Esophagus squamous epithelium (tissue), 5 donors: ENCODE measurements around the gene SHISAL2A. TPM values are rescaled to one million over a fixed set of nuclear protein-coding genes. Genes with fewer than 3 reads are reported as not detected.

Experiments used
- DNase-seq: peaks from one replicate; lab custom pipeline; 2025; lab: John Stamatoyannopoulos, UW
- H3K27ac ChIP-seq, 4 donors: fragments of 200-600 bp; sonication (generic); one replicate each; pipeline ENCODE4 v1.5.1; 2016 to 2019; ENCODE audit warnings: mild to moderate bottlenecking in 1 of 4
- H3K27me3 ChIP-seq, 4 donors: fragments of 200-600 bp; sonication (generic); 1 replicate in 3 of 4; 2 replicates in 1 of 4; pipeline versions ENCODE4 v1.5.1 to v1.6.0; 2017 to 2021; ENCODE audit warnings: antibody characterized with exemption in 1 of 4
- H3K36me3 ChIP-seq, 3 donors: fragments of 200-600 bp; sonication (generic); one replicate each; pipeline ENCODE4 v1.5.1; 2016 to 2019
- H3K4me1 ChIP-seq, 3 donors: fragments of 200-600 bp; sonication (generic); one replicate each; pipeline ENCODE4 v1.5.1; 2017 to 2019
- H3K4me3 ChIP-seq, 4 donors: fragments of 200-600 bp; sonication (generic); 1 replicate in 3 of 4; 2 replicates in 1 of 4; pipeline ENCODE4 v1.5.1; 2016 to 2019; ENCODE audit warnings: mild to moderate bottlenecking in 2 of 4, moderate library complexity in 1 of 4
- H3K9me3 ChIP-seq, 3 donors: fragments of 200-600 bp; sonication (generic); one replicate each; pipeline ENCODE4 v1.5.1; 2016 to 2019
- POLR2A ChIP-seq, 4 donors: fragments of 450-650 bp; IDR thresholded peaks; one replicate each; pipeline ENCODE4 v1.6.1; 2017; ENCODE audit warnings: antibody characterized with exemption in 4 of 4, mild to moderate bottlenecking in 4 of 4, moderate library complexity in 3 of 4
- WGBS, 2 donors: methylation state at CpG; one replicate each; pipeline ENCODE4 v1.1.5; 2018; 5-methylcytosine and 5-hydroxymethylcytosine counted together
- intact Hi-C: fragments of 100-400 bp; cut with DNase I; formaldehyde crosslinking; loops from one replicate; pipeline ENCODE4 v1.15.0; 2022
- total RNA-seq, 4 donors: library from RNA; depleted of rRNA; stranded (reverse); fragments of >200 nt; gene quantifications; one replicate each; pipeline ENCODE4 v1.1.0, GENCODE V29; 2016
- TF ChIP-seq, protein P1 (sequence below), 6 experiments: fragments of 450-650 bp in 4 of 6; fragments of 200-600 bp in 2 of 6; sonication (generic) in 2 of 6; IDR thresholded peaks; one replicate each; pipeline ENCODE4 v1.5.1; 2016 to 2019; ENCODE audit warnings: antibody characterized with exemption in 6 of 6, mild to moderate bottlenecking in 4 of 6, moderate library complexity in 4 of 6
- donor health status: DM: yes; HTN: yes; CAD: no.

SHISAL2A gene
- total RNA-seq, 4 donors from 2014 or later = 1.7 TPM; not detected in 3

DNA sequence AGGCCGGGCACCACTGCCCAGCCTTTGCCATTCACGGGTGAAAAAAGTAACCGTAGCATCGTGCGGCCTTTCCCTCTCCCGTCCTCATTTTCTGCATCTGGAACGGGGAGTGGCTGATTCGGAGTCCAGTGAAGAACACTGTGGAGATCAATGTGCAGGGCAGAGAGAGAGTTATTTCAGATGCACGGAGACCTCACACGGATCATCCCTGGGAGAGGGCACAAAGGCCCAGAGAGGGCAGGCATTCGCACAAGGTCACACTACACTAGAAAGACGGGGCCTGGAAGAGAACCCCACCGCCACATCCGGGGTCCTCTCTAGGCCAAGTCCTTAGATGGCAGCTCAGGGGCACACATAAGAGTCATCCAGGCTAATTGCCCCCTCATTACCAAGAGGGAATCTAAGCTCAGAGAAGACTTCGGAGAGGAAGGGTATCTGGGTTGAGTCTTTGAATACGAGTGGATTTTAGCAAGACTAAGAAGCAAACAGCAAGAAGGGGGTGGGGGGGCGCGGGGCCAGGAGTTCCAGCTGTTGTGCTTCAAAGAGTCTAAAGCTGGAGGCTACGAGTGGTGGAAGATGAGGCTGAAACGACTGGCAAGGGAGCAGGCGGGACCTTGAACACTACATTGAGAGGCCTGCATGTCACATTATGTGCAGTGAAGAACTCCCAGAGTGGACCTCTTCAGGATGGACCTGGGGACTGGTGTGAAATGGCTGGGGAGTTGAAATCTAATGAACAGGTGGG is 29.9 kb upstream of the SHISAL2A start:
- WGBS, 2 donors = 35 to 66% methylated on average over 11 to 15 of the region's 21 CpGs
- H3K9me3 ChIP-seq = no peaks in the 10 kb centered on the region
- no peak for DNase-seq
- H3K36me3 ChIP-seq = peaks cover 0 to 16% (median 0%) of the 10 kb centered on the region in 3 donors
- peaks cover 7 to 33% (median 26%) of the 10 kb centered on the region in 3 donors for H3K4me1 ChIP-seq
- intact Hi-C loops = no loop called here
- TF ChIP-seq, protein P1, sequence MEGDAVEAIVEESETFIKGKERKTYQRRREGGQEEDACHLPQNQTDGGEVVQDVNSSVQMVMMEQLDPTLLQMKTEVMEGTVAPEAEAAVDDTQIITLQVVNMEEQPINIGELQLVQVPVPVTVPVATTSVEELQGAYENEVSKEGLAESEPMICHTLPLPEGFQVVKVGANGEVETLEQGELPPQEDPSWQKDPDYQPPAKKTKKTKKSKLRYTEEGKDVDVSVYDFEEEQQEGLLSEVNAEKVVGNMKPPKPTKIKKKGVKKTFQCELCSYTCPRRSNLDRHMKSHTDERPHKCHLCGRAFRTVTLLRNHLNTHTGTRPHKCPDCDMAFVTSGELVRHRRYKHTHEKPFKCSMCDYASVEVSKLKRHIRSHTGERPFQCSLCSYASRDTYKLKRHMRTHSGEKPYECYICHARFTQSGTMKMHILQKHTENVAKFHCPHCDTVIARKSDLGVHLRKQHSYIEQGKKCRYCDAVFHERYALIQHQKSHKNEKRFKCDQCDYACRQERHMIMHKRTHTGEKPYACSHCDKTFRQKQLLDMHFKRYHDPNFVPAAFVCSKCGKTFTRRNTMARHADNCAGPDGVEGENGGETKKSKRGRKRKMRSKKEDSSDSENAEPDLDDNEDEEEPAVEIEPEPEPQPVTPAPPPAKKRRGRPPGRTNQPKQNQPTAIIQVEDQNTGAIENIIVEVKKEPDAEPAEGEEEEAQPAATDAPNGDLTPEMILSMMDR (IDR thresholded peaks at IDR 0.05) = no peak
- no peak for TF ChIP-seq POLR2A (IDR thresholded peaks at IDR 0.05)
- no peaks in the 10 kb centered on the region for H3K27me3 ChIP-seq
- H3K4me3 ChIP-seq = peak overlapping the region; percentile 37 to 77 (median 54)
- peak overlapping the region; percentile 55 to 84 (median 75) for H3K27ac ChIP-seq

DNA sequence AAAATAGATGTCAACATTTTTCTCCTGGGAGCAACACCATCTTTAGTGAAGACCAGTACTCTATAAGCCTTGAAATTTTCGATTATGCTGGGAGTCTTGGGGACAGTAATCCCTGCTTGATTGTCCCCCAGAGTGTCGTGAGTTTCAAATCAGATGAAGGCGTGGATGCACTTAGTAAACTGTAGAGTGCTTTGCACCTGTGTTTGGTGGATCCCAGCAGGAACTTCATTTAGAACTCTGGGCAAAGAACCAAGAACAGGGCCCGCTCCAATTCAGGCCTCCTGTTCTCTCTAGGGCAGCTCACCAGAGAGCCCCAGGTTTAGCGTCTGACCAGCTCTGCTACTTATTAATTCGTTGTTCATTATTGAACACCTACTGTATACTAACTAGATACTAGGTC is 29.3 kb upstream of the SHISAL2A start:
- Histone ChIP-seq H3K36me3 (peaks cover 0 to 22% (median 0%) of the 10 kb centered on the region in 3 donors), H3K27me3 (no peaks in the 10 kb centered on the region), H3K4me3 (peak overlapping the region in 1 of 4 donors; percentile 63), H3K27ac (peak overlapping the region in 2 of 4 donors; percentile 82 to 84), H3K9me3 (no peaks in the 10 kb centered on the region), H3K4me1 (peaks cover 7 to 33% (median 26%) of the 10 kb centered on the region in 3 donors)
- intact Hi-C loops = no loop called here
- no peak for DNase-seq
- WGBS, 2 donors = 87 to 91% methylated on average over 5 to 6 of the region's 6 CpGs
- no peak for TF ChIP-seq POLR2A (IDR thresholded peaks at IDR 0.05)
- TF ChIP-seq, protein P1 (IDR thresholded peaks at IDR 0.05) = no peak

DNA sequence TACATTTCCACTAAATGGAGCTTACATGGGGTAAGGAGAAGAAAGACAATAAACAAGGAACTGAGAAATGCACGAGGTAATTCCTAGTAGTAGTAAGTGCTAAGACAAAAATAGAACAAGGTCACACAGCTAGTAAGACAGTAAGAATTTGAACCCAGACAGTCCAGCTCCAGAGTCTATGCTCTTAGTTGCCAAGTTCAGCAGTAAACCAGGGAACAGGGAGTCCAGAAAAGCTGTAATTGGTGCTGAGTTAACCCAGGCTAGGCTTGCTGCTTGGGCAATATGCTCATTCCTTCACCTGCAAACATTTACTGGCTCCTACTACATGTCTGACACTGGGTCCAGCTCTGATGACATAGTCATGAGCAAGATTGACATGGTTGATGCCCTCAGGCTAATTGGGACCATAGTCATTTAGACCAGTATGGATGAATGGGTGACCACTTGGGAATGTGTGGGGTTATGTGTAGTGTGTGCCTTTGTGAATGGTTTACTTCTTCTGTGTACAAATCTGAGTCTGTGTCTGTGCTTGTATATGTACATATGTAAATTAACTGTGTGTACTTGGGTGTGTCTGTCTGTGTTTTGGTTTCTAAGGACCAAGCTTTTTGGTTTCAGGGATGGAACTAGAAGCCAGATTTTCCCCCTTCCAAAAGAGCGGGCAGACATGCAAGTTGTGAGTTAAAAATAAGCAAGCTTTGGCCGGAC is 28.8 kb upstream of the SHISAL2A start:
- no peak overlapping the region for H3K27ac ChIP-seq
- TF ChIP-seq, protein P1 (IDR thresholded peaks at IDR 0.05) = no peak
- TF ChIP-seq POLR2A (IDR thresholded peaks at IDR 0.05) = no peak
- intact Hi-C loops = no loop called here
- no peak overlapping the region for H3K4me3 ChIP-seq
- no peaks in the 10 kb centered on the region for H3K9me3 ChIP-seq
- WGBS, 2 donors = 42 to 43% methylated on average over 3 of the region's 3 CpGs
- peaks cover 0 to 28% (median 0%) of the 10 kb centered on the region in 3 donors for H3K36me3 ChIP-seq
- no peaks in the 10 kb centered on the region for H3K27me3 ChIP-seq
- no peak for DNase-seq
- H3K4me1 ChIP-seq = peaks cover 7 to 33% (median 26%) of the 10 kb centered on the region in 3 donors

DNA sequence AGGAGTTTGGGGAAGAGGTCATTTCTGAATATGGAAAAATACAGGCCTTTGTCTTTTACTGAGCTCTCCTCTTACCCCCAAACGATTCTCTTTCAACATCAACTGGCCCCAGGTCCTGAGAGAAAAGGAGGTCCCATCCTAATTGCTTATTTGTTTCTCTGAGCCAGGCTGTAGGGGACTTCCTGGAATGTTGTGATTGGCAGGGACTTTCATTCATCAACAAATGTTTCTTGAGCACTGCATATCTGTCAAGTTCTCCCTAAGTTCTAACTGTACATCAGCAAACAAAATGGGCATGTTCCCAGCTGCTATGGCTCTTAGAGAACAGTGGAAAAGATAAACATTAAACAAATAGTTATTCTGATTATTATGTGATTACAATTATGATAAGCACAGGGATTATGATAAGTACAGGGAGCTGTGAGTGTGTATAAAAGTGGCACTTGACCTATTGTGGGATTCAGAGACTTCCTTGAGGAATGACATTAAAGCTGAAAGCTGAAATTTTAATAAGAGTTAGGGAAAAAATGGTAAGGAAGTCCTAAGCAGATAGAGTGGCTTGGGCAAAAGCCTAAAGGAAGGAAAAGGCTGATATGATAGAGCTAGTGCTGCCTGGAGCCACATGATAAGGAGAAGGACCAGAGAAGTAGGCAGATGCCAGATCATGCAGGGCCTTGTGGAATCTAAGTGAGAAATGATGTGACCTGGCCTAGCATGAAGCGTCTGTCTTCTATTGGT is 19.2 kb upstream of the SHISAL2A start:
- WGBS, 2 donors = 55 to 75% methylated on average over 1 to 2 of the region's 2 CpGs
- H3K27me3 ChIP-seq = no peaks in the 10 kb centered on the region
- TF ChIP-seq, protein P1 (IDR thresholded peaks at IDR 0.05) = no peak
- TF ChIP-seq POLR2A (IDR thresholded peaks at IDR 0.05) = no peak

More for the DNA sequence above, 19.2 kb upstream of the SHISAL2A start:
- DNase-seq = no peak
- intact Hi-C loops = no loop called here
- Histone ChIP-seq H3K9me3 (no peaks in the 10 kb centered on the region), H3K36me3 (peaks cover 0 to 5% (median 0%) of the 10 kb centered on the region in 3 donors), H3K4me1 (no peaks in the 10 kb centered on the region), H3K4me3 (no peak overlapping the region), H3K27ac (no peak overlapping the region)
